Measurements from ENCODE around the gene TNFSF12. TPM values are rescaled to one million over a fixed set of nuclear protein-coding genes. Genes with fewer than 3 reads are reported as not detected.

The TNFSF12 gene
- total RNA-seq, 2 experiments from 2014 or later: not detected

- no peak overlapping the region for H3K4me3 ChIP-seq (ENCODE audit: low read depth, low read length, poor library complexity, severe bottlenecking)
- no peak for DNase-seq (ENCODE audit: low spot score)
- ChIA-PET POLR2A (no interaction called here), CTCF (ENCODE audit: unreplicated experiment) (no interaction called here)
- no peaks in the 10 kb centered on the region for H3K9me2 ChIP-seq (ENCODE audit: insufficient read depth, low read length)
- intact Hi-C loops (cut with micrococcal nuclease; ENCODE audit: unreplicated experiment): no loop called here
- H2AFZ ChIP-seq (ENCODE audit: low read length): no peak overlapping the region
- no peaks in the 10 kb centered on the region for H3K4me1 ChIP-seq (ENCODE audit: insufficient read depth, low read length, poor library complexity, severe bottlenecking)
- no TSS peak for BruUV-seq (replicated peaks)
- no peaks in the 10 kb centered on the region for H3K79me2 ChIP-seq (ENCODE audit: insufficient read depth, low read depth, low read length)
- no peaks in the 10 kb centered on the region for H3K36me3 ChIP-seq (ENCODE audit: insufficient read depth, low read length)
- no peak overlapping the region for H3K4me2 ChIP-seq (ENCODE audit: low read length)
- no peaks in the 10 kb centered on the region for H4K20me1 ChIP-seq (ENCODE audit: insufficient read depth, low read length)
- no peak overlapping the region for H3K27ac ChIP-seq (ENCODE audit: low read depth, low read length, poor library complexity, severe bottlenecking)
- 0 out of 2 replicates have a peak, but pooled peaks cover 4% of the 10 kb centered on the region for H3K9me3 ChIP-seq (ENCODE audit: low read length)
- TF ChIP-seq, protein P1, sequence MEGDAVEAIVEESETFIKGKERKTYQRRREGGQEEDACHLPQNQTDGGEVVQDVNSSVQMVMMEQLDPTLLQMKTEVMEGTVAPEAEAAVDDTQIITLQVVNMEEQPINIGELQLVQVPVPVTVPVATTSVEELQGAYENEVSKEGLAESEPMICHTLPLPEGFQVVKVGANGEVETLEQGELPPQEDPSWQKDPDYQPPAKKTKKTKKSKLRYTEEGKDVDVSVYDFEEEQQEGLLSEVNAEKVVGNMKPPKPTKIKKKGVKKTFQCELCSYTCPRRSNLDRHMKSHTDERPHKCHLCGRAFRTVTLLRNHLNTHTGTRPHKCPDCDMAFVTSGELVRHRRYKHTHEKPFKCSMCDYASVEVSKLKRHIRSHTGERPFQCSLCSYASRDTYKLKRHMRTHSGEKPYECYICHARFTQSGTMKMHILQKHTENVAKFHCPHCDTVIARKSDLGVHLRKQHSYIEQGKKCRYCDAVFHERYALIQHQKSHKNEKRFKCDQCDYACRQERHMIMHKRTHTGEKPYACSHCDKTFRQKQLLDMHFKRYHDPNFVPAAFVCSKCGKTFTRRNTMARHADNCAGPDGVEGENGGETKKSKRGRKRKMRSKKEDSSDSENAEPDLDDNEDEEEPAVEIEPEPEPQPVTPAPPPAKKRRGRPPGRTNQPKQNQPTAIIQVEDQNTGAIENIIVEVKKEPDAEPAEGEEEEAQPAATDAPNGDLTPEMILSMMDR (conservative IDR thresholded peaks at IDR 0.05; ENCODE audit: low read length): no peak
These were observed 9.8 kb upstream of the TNFSF12 start for GRCh38 chr17:7538891-7539545.

DNA sequence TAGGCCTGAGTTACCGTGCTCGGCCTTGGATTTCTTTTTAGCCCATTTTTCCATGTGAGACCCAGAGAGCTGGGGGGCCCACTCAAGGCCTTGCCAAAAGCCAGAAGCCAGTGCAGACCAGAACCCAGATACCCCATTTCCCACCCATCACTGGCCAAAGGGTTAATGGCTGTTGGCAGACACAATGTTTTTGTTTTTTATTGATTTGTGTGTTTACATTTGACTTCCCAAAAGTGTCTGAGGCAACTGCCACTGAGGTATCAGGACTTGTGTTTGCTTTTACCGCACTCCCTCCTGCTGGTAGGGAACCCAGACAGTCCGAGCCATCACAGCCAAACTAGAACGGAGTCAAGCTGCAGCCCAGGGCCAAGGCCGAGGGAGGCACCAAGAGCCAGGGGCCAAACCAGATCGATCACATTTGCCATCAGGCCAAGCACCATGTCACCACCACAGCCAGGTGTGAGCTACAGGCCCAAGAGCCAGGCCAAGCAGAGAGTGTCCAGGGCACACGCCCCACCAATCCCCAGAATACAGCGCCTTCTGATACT, 7.7 kb upstream of the TNFSF12 start:
- TF ChIP-seq, protein P1 (conservative IDR thresholded peaks at IDR 0.05; ENCODE audit: low read length): no peak
- TF ChIP-seq EZH2phosphoT487 (IDR thresholded peaks at IDR 0.05; ENCODE audit: borderline replicate concordance, low read depth, low read length): no peak
- Histone ChIP-seq H3K36me3 (ENCODE audit: insufficient read depth, low read length) (no peaks in the 10 kb centered on the region), H3K4me3 (ENCODE audit: low read depth, low read length, poor library complexity, severe bottlenecking) (no peak overlapping the region), H3K9me2 (ENCODE audit: insufficient read depth, low read length) (no peaks in the 10 kb centered on the region), H2AFZ (ENCODE audit: low read length) (no peak overlapping the region), H3K79me2 (ENCODE audit: insufficient read depth, low read depth, low read length) (no peaks in the 10 kb centered on the region), H3K9me3 (ENCODE audit: low read length) (0 out of 2 replicates have a peak, but pooled peaks cover 4% of the 10 kb centered on the region), H3K27ac (ENCODE audit: low read depth, low read length, poor library complexity, severe bottlenecking) (no peak overlapping the region), H3K4me2 (ENCODE audit: low read length) (no peak overlapping the region), H3K4me1 (ENCODE audit: insufficient read depth, low read length, poor library complexity, severe bottlenecking) (no peaks in the 10 kb centered on the region), H4K20me1 (ENCODE audit: insufficient read depth, low read length) (no peaks in the 10 kb centered on the region)
- DNase-seq (ENCODE audit: low spot score): no peak
- CTCF ChIA-PET (ENCODE audit: unreplicated experiment): no interaction called here
- no TSS peak for BruUV-seq (replicated peaks)
- POLR2A ChIA-PET: no interaction called here
- intact Hi-C loops (cut with micrococcal nuclease; ENCODE audit: unreplicated experiment): no loop called here

- no peak overlapping the region for H3K4me2 ChIP-seq (ENCODE audit: low read length)
- H3K9me2 ChIP-seq (ENCODE audit: insufficient read depth, low read length): no peaks in the 10 kb centered on the region
- H3K27ac ChIP-seq (ENCODE audit: low read depth, low read length, poor library complexity, severe bottlenecking): no peak overlapping the region
- TF ChIP-seq EZH2phosphoT487 (IDR thresholded peaks at IDR 0.05; ENCODE audit: borderline replicate concordance, low read depth, low read length): no peak
- TF ChIP-seq, protein P1 (conservative IDR thresholded peaks at IDR 0.05; ENCODE audit: low read length): no peak
- intact Hi-C loops (cut with micrococcal nuclease; ENCODE audit: unreplicated experiment): no loop called here
- H4K20me1 ChIP-seq (ENCODE audit: insufficient read depth, low read length): no peaks in the 10 kb centered on the region
- no peak overlapping the region for H2AFZ ChIP-seq (ENCODE audit: low read length)
- CTCF ChIA-PET (ENCODE audit: unreplicated experiment): no interaction called here
- H3K4me3 ChIP-seq (ENCODE audit: low read depth, low read length, poor library complexity, severe bottlenecking): no peak overlapping the region
- no peaks in the 10 kb centered on the region for H3K36me3 ChIP-seq (ENCODE audit: insufficient read depth, low read length)
- no peak for DNase-seq (ENCODE audit: low spot score)
- no peaks in the 10 kb centered on the region for H3K4me1 ChIP-seq (ENCODE audit: insufficient read depth, low read length, poor library complexity, severe bottlenecking)
- BruUV-seq (replicated peaks): no TSS peak
- no peaks in the 10 kb centered on the region for H3K9me3 ChIP-seq (ENCODE audit: low read length)
- POLR2A ChIA-PET: no interaction called here
- no peaks in the 10 kb centered on the region for H3K79me2 ChIP-seq (ENCODE audit: insufficient read depth, low read depth, low read length)
These were observed 3.9 kb upstream of the TNFSF12 start for GRCh38 chr17:7544911-7545310.
